ENCODE data around the gene LTBP2. TPM values are rescaled to one million over a fixed set of nuclear protein-coding genes. Genes with fewer than 3 reads are reported as not detected.

Gene LTBP2
- total and polyA plus RNA-seq, 2 of the 13 experiments (the other 11 are each of a cell fraction or from before 2014, with no cell fraction given): 0.20 to 0.41 TPM

DNA sequence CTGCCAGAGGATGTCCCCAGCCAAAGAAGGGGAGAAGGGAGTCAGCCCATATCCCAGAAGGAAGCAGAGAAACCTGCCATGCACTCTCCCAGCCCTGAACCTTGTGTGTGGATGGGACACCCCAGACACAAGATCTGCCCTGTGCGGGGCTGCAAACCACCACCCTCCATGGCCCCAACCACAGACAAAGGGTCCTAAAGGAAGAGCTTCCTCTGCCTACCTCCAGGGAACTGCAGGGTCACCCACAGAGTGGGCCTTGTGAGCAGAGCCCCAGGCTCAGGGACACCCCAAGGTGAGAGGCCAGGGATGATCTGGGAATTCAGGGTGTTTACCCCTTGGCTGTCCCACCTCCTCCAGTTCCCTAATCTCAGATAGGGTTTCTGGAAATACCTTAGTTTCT, 62.0 kb downstream of the LTBP2 start:
- DNase-seq (ENCODE audit: low spot score): no peak
- Histone ChIP-seq H3K27ac (ENCODE audit: extremely low read length, insufficient read depth, low read length) (no peak overlapping the region), H3K4me3 (replicated peaks in 1 of 3; ENCODE audit: insufficient read depth in 1 of 3, low read depth in 2 of 3, low read length in 3 of 3) (no peak overlapping the region), H3K4me2 (ENCODE audit: low read depth, low read length) (no peak overlapping the region), H3K36me3 (replicated peaks in 1 of 2; ENCODE audit: control insufficient read depth in 1 of 2, insufficient read depth in 2 of 2, low read length in 2 of 2) (no peaks in the 10 kb centered on the region), H3K9ac (ENCODE audit: insufficient read depth, low read depth, low read length) (no peak overlapping the region), H2AFZ (ENCODE audit: low read length) (no peak overlapping the region), H3K4me1 (ENCODE audit: insufficient read depth, low read length) (peaks cover 8% of the 10 kb centered on the region), H3K27me3 (ENCODE audit: control insufficient read depth in 1 of 2, insufficient read depth in 2 of 2, low read length in 2 of 2) (peaks cover 2 to 10% of the 10 kb centered on the region in 2 experiments; a peak in 3 of 5 replicates), H3K79me2 (ENCODE audit: insufficient read depth, low read length) (no peaks in the 10 kb centered on the region), H4K20me1 (ENCODE audit: insufficient read depth, low read length) (no peaks in the 10 kb centered on the region), H3K9me3 (ENCODE audit: low read length) (no peaks in the 10 kb centered on the region)
- no peak for FAIRE-seq
- no CpG with 5 or more reads among the region's 1 CpG for WGBS (ENCODE audit: low lambda C conversion rate)
- intact Hi-C loops (cut with micrococcal nuclease; ENCODE audit: unreplicated experiment): no loop called here
- BruUV-seq (replicated peaks): no TSS peak
- CTCF ChIA-PET (ENCODE audit: low intra/inter-chr PET ratio, low total read pairs): no interaction called here
- POLR2A ChIA-PET: no interaction called here
- in situ Hi-C loops (cut with HindIII; ENCODE audit: extremely low pct_ligation_motif_present, low pct_unique_long_range_greater_than_20kb): no loop called here
- ATAC-seq: no peak
- TF ChIP-seq ZNF710 (CRISPR knock-in tag; IDR thresholded peaks at IDR 0.05; ENCODE audit: borderline replicate concordance): no peak
- TF ChIP-seq ZNF580 (CRISPR knock-in tag; IDR thresholded peaks at IDR 0.05; ENCODE audit: borderline replicate concordance, low read depth): no peak
- TF ChIP-seq MIER3 (CRISPR knock-in tag; IDR thresholded peaks at IDR 0.05; ENCODE audit: borderline replicate concordance): no peak
- no peak for TF ChIP-seq GATA4 (IDR thresholded peaks at IDR 0.05; ENCODE audit: borderline replicate concordance, low read depth)
- TF ChIP-seq NR0B2 (CRISPR knock-in tag; IDR thresholded peaks at IDR 0.05): no peak
- TF ChIP-seq, protein P1, sequence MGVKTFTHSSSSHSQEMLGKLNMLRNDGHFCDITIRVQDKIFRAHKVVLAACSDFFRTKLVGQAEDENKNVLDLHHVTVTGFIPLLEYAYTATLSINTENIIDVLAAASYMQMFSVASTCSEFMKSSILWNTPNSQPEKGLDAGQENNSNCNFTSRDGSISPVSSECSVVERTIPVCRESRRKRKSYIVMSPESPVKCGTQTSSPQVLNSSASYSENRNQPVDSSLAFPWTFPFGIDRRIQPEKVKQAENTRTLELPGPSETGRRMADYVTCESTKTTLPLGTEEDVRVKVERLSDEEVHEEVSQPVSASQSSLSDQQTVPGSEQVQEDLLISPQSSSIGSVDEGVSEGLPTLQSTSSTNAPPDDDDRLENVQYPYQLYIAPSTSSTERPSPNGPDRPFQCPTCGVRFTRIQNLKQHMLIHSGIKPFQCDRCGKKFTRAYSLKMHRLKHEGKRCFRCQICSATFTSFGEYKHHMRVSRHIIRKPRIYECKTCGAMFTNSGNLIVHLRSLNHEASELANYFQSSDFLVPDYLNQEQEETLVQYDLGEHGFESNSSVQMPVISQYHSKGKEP (CRISPR knock-in tag; IDR thresholded peaks at IDR 0.05): no peak
- TF ChIP-seq PAWR (CRISPR knock-in tag; IDR thresholded peaks at IDR 0.05; ENCODE audit: borderline replicate concordance): no peak
- TF ChIP-seq ZNF232 (CRISPR knock-in tag; IDR thresholded peaks at IDR 0.05; ENCODE audit: borderline replicate concordance): no peak
- TF ChIP-seq ZNF646 (CRISPR knock-in tag; IDR thresholded peaks at IDR 0.05): no peak
- TF ChIP-seq MYNN (CRISPR knock-in tag; IDR thresholded peaks at IDR 0.05; ENCODE audit: low read depth): no peak
- TF ChIP-seq, protein P2, sequence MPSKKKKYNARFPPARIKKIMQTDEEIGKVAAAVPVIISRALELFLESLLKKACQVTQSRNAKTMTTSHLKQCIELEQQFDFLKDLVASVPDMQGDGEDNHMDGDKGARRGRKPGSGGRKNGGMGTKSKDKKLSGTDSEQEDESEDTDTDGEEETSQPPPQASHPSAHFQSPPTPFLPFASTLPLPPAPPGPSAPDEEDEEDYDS (CRISPR knock-in tag; IDR thresholded peaks at IDR 0.05): no peak

Measured in HepG2 (cell line).